Measurements from ENCODE around the gene KDM4B. TPM values are rescaled to one million over a fixed set of nuclear protein-coding genes. Genes with fewer than 3 reads are reported as not detected.

Gene KDM4B
- total and polyA plus RNA-seq, 9 of the 15 experiments (the other 6 are each of a cell fraction or from before 2014, with no cell fraction given) = 0.21 to 29.9 (median 7.3) TPM

- peak; percentile 36; the same call in 1 of the 2 replicates for TF ChIP-seq PHF8 (IDR thresholded peaks at IDR 0.05; ENCODE audit: borderline replicate concordance, low read length)
- TF ChIP-seq KAT8 (IDR thresholded peaks at IDR 0.05; ENCODE audit: low read depth) = no peak
- TF ChIP-seq ZEB2 (IDR thresholded peaks at IDR 0.05) = 0 out of 2 replicates have a peak, but pooled peaks have one; percentile 36
- peak; percentile 73 for TF ChIP-seq SOX6 (IDR thresholded peaks at IDR 0.05)
- no peak for TF ChIP-seq PATZ1 (CRISPR knock-in tag; IDR thresholded peaks at IDR 0.05; ENCODE audit: borderline replicate concordance)
- TF ChIP-seq ZNF766 (CRISPR knock-in tag; conservative IDR thresholded peaks at IDR 0.05) = peak; percentile 76
- TF ChIP-seq GTF2E2 (tag; IDR thresholded peaks at IDR 0.05) = peak; percentile 60; the same call in 1 of the 2 replicates
- peak; percentile 31; the same call in 1 of the 2 replicates for TF ChIP-seq PTTG1 (tag; IDR thresholded peaks at IDR 0.05; ENCODE audit: low read depth)
- no peak for TF ChIP-seq HDAC3 (IDR thresholded peaks at IDR 0.05; ENCODE audit: borderline replicate concordance, partially characterized antibody)
- TF ChIP-seq ZNF561 (CRISPR knock-in tag; conservative IDR thresholded peaks at IDR 0.05) = no peak
- TF ChIP-seq FOXA1 (IDR thresholded peaks at IDR 0.05; ENCODE audit: borderline replicate concordance) = no peak
- TF ChIP-seq SNIP1 (IDR thresholded peaks at IDR 0.05; ENCODE audit: low read depth) = no peak
- no peak for TF ChIP-seq ZNF57 (CRISPR knock-in tag; IDR thresholded peaks at IDR 0.05)
- TF ChIP-seq STAT6 (CRISPR knock-in tag; IDR thresholded peaks at IDR 0.05) = no peak
- TF ChIP-seq ZNF639 (CRISPR knock-in tag; conservative IDR thresholded peaks at IDR 0.05 in 1 of 2, IDR thresholded peaks at IDR 0.05 in 1 of 2) = peak in 1 of 2 experiments; percentile 85; a peak in 2 of 4 replicates
- TF ChIP-seq POLR2H (tag; IDR thresholded peaks at IDR 0.05; ENCODE audit: low read depth) = no peak
- TF ChIP-seq NR4A1 (CRISPR knock-in tag; IDR thresholded peaks at IDR 0.05) = no peak
- TF ChIP-seq NR4A1 (tag; IDR thresholded peaks at IDR 0.05) = peak; percentile 92
- peak; percentile 65; the same call in 1 of the 2 replicates for TF ChIP-seq KLF16 (IDR thresholded peaks at IDR 0.05)
- 0 out of 4 replicates have a peak, but pooled peaks of 1 of the 2 experiments have one; percentile 4 for TF ChIP-seq KDM1A (IDR thresholded peaks at IDR 0.05)
- peak; percentile 79 for TF ChIP-seq POLR2G (IDR thresholded peaks at IDR 0.05; ENCODE audit: low read depth, low read length)
- no peak for TF ChIP-seq GATAD2A (IDR thresholded peaks at IDR 0.05)
- no peak for TF ChIP-seq SRSF1 (IDR thresholded peaks at IDR 0.05; ENCODE audit: low read depth, low read length)
- no peak for TF ChIP-seq RHOXF2B (CRISPR knock-in tag; conservative IDR thresholded peaks at IDR 0.05)
These were observed 122.2 kb downstream of the KDM4B start (continued) for GRCh38 chr19:5091018-5091683.
